ENCODE results near the gene ZNF608. TPM values are rescaled to one million over a fixed set of nuclear protein-coding genes. Genes with fewer than 3 reads are reported as not detected.

The ZNF608 gene
- total RNA-seq, 1 donor from 2014 or later, result 6.8 TPM

DNA sequence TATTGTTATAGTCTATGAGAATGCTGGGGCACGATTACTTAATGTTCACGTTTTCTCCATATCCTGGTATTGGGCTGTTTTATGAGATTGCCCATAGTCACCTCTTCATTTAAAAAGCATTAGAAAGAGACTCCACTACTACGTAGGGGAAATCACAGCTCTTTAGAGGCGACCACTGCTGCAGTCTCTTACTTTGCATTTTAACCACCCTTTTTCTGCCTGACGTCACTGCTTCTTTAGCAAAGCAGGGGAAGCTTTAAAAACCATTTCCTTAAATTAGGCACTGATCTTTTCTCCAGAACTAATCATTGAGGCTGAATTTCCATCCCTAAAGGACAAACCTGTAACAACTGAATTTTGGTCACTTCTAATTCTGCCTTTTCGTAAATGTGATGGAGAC is 38.9 kb downstream of the ZNF608 start:
- Histone ChIP-seq H3K27me3 (ENCODE audit: low read depth) (no peaks in the 10 kb centered on the region), H3K27ac (replicated peaks) (peak overlapping the region; percentile 41), H3K9me3 (replicated peaks) (no peaks in the 10 kb centered on the region), H3K4me3 (peak overlapping the region; percentile 30), H3K4me1 (peaks cover 73% of the 10 kb centered on the region), H3K36me3 (no peaks in the 10 kb centered on the region)
- intact Hi-C loops (cut with micrococcal nuclease), result no loop called here
- TF ChIP-seq, protein P1, sequence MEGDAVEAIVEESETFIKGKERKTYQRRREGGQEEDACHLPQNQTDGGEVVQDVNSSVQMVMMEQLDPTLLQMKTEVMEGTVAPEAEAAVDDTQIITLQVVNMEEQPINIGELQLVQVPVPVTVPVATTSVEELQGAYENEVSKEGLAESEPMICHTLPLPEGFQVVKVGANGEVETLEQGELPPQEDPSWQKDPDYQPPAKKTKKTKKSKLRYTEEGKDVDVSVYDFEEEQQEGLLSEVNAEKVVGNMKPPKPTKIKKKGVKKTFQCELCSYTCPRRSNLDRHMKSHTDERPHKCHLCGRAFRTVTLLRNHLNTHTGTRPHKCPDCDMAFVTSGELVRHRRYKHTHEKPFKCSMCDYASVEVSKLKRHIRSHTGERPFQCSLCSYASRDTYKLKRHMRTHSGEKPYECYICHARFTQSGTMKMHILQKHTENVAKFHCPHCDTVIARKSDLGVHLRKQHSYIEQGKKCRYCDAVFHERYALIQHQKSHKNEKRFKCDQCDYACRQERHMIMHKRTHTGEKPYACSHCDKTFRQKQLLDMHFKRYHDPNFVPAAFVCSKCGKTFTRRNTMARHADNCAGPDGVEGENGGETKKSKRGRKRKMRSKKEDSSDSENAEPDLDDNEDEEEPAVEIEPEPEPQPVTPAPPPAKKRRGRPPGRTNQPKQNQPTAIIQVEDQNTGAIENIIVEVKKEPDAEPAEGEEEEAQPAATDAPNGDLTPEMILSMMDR (IDR thresholded peaks at IDR 0.05; ENCODE audit: borderline replicate concordance), result no peak
- no peak for DNase-seq

DNA sequence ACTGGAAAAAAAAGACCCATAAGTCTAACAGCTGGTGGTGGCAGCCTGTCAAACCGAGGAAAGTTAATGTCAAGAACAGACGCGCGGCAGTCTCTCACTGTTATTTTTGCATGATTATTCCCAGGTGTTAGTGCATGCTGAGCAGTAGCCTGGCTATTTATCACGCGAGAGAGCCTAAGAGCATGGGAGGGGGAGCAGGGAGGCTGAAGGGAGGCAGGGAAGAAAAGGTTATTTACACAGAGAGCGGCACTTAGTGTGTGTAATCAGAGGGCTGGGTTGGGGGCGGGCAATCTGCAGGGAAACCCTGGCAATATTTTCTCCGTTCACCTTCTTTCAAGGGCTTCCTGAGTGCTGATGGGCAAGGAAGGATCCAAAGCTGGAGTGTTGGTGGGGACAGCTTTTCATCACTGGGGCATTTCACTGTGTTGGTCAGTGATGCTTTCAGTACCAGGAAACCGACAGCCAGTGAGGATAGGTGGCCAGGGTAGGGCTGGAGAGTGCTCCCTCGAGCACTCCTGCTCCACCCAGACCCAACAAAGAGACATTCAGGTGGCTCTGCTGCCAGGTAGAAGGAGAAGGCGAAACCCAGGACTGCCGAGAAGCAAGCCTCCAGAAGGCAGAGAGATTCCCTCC is 39.6 kb downstream of the ZNF608 start:
- Histone ChIP-seq H3K27me3 (ENCODE audit: low read depth) (no peaks in the 10 kb centered on the region), H3K4me1 (peaks cover 80% of the 10 kb centered on the region), H3K9me3 (replicated peaks) (no peaks in the 10 kb centered on the region), H3K36me3 (no peaks in the 10 kb centered on the region), H3K27ac (replicated peaks) (peak overlapping the region; percentile 41), H3K4me3 (peak overlapping the region; percentile 30)
- DNase-seq, result peak; percentile 54
- intact Hi-C loops (cut with micrococcal nuclease), result no loop called here
- TF ChIP-seq, protein P1 (IDR thresholded peaks at IDR 0.05; ENCODE audit: borderline replicate concordance), result no peak

DNA sequence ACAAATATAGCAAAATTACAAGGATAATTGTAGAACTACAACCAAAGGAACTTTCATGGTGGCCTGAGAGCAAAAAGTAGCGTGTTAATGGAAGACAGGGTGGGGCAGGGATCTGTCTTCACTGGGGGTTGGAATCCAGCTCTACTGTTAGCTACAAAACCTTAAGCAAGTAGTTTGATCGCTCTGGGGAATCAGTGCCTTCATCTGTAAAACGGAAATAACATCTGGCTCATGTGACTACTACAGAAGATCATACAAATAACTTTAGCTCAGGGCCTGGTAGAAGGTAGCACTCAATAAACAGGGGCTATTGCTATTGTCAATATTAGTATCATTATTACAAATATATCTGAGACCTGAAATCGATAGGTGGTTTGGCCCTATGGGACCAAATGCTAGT is 40.4 kb downstream of the ZNF608 start:
- TF ChIP-seq, protein P1 (IDR thresholded peaks at IDR 0.05; ENCODE audit: borderline replicate concordance), result no peak
- Histone ChIP-seq H3K9me3 (replicated peaks) (no peaks in the 10 kb centered on the region), H3K4me1 (peaks cover 80% of the 10 kb centered on the region), H3K36me3 (peaks cover under 1% of the 10 kb centered on the region), H3K27me3 (ENCODE audit: low read depth) (no peaks in the 10 kb centered on the region), H3K27ac (replicated peaks) (peak overlapping the region; percentile 9), H3K4me3 (no peak overlapping the region)
- intact Hi-C loops (cut with micrococcal nuclease), result no loop called here
- DNase-seq, result no peak

DNA sequence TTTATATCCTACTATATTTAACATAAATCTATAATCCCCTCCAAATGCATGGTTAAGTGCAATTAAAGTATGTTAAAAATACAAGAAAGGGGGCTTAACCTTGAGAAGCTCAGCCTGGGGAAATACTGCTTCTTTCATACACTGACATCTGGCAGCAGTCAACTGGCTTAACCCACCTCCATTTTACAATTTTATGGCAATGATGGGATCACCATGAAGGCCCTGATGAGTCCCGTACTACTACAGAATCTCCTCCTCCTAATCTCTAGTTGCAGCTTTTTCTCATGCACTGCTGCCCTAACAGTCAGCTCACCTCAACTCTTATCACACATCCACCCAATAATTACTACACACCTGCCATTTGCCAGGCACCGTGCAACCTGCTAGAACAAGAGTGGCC is 40.9 kb downstream of the ZNF608 start:
- Histone ChIP-seq H3K4me1 (peaks cover 80% of the 10 kb centered on the region), H3K4me3 (no peak overlapping the region), H3K9me3 (replicated peaks) (no peaks in the 10 kb centered on the region), H3K36me3 (peaks cover 6% of the 10 kb centered on the region), H3K27ac (replicated peaks) (no peak overlapping the region), H3K27me3 (ENCODE audit: low read depth) (no peaks in the 10 kb centered on the region)
- intact Hi-C loops (cut with micrococcal nuclease), result no loop called here
- DNase-seq, result no peak
- TF ChIP-seq, protein P1 (IDR thresholded peaks at IDR 0.05; ENCODE audit: borderline replicate concordance), result no peak

DNA sequence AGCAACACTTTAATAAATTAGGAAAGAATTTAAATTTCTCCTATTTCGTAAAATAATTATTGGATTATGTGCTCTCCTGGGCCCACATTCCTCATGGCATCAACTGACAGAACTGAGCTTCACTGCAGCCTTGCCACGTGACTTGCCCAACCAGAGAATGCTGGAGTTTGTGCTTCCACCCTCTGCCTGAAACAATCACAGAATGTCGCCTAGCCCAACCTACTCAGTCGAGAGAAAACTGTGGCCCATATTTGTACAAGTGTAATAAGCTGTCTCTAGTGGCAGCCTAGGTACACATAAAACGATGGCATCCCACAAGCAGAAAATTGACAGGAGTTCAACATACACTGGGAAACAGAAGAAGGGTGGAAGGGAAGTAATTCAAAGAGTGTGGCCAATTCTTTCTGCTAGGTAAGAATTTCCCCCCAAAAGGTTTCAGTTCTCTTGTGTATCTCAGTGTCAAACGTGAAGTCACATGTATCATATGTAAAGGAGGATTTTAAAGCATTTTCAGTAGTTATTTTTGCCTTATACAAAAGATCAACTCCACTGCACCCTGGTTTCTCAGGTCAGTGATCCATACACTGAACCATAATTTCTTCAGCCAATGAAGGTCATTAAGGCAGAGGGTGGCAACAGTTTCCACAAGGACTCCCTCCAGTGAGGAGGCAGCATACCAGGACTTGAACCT is 41.7 kb downstream of the ZNF608 start:
- no peak for DNase-seq
- peaks cover 76% of the 10 kb centered on the region for H3K4me1 ChIP-seq
- no peak overlapping the region for H3K4me3 ChIP-seq
- intact Hi-C loops (cut with micrococcal nuclease), result loop anchor here (5.0 kb wide), 1 partner anchor 47 kb away; no protein-coding TSS in a partner anchor
- no peak overlapping the region for H3K27ac ChIP-seq (replicated peaks)
- TF ChIP-seq, protein P1 (IDR thresholded peaks at IDR 0.05; ENCODE audit: borderline replicate concordance), result no peak
- H3K27me3 ChIP-seq (ENCODE audit: low read depth), result no peaks in the 10 kb centered on the region
- peaks cover 9% of the 10 kb centered on the region for H3K36me3 ChIP-seq
- no peaks in the 10 kb centered on the region for H3K9me3 ChIP-seq (replicated peaks)
